HEK293 (cell line): ENCODE results near the gene FOSB.

Experiments used
- CTCF ChIA-PET: fragments of 350-600 bp; formaldehyde crosslinking; extraction: SDS; loops from one replicate; lab custom pipeline; 2021; ENCODE audit warnings: antibody characterized with exemption; lab: Yijun Ruan, JAX
- POLR2A ChIA-PET: fragments of 300-600 bp; formaldehyde crosslinking; extraction: SDS; loops from one replicate; lab custom pipeline; 2020; ENCODE audit warnings: antibody characterized with exemption, inconsistent platforms; lab: Yijun Ruan, JAX
- H3K27ac ChIP-seq: fragments of 200-500 bp; sonication (Bioruptor generic); 2 replicates; pipeline ENCODE4 v1.5.1; 2014; ENCODE audit warnings: low read depth, low read length, control low read depth, inconsistent platforms; ENCODE audit errors: extremely low read depth
- H3K36me3 ChIP-seq, 2 experiments: fragments of 200-500 bp in 1 of 2; sonication (Bioruptor generic) in 1 of 2; 1 replicate in 1 of 2; 2 replicates in 1 of 2; pipeline ENCODE4 v1.5.1; 2014 to 2017; ENCODE audit warnings: inconsistent platforms in 2 of 2, low read length in 2 of 2; ENCODE audit not compliant: control insufficient read depth in 2 of 2, insufficient read depth in 1 of 2
- H3K4me1 ChIP-seq: fragments of 200-500 bp; sonication (Bioruptor generic); 2 replicates; pipeline ENCODE4 v1.5.1; 2014; ENCODE audit warnings: mild to moderate bottlenecking, low read length, inconsistent platforms; ENCODE audit not compliant: control insufficient read depth, insufficient read depth
- H3K4me3 ChIP-seq: 2 replicates; pipeline ENCODE4 v1.5.1; 2011; ENCODE audit warnings: low read depth, mild to moderate bottlenecking, control low read depth, low read length, moderate library complexity
- H3K9me3 ChIP-seq: fragments of 200-500 bp; sonication (Bioruptor generic); 2 replicates; pipeline ENCODE4 v1.5.1; 2014; ENCODE audit warnings: low read depth, low read length, inconsistent platforms; ENCODE audit not compliant: control insufficient read depth, insufficient read depth
- MZF1 ChIP-seq: fragments of 450-650 bp; formaldehyde crosslinking; IDR thresholded peaks from 2 replicates; pipeline ENCODE4 v1.5.1; 2017; ENCODE audit warnings: missing biosample characterization, missing genetic modification characterization, borderline replicate concordance
- PRDM1 ChIP-seq: fragments of 450-650 bp; formaldehyde crosslinking; IDR thresholded peaks from 2 replicates; pipeline ENCODE4; 2016; ENCODE audit warnings: missing biosample characterization, missing genetic modification characterization
- PRDM10 ChIP-seq: fragments of 450-650 bp; formaldehyde crosslinking; IDR thresholded peaks from 2 replicates; pipeline ENCODE4 v1.5.1; 2016; ENCODE audit warnings: missing biosample characterization, missing genetic modification characterization
- PRDM6 ChIP-seq: fragments of 450-650 bp; formaldehyde crosslinking; IDR thresholded peaks from 2 replicates; pipeline ENCODE4 v1.5.1; 2017; ENCODE audit warnings: missing biosample characterization, missing genetic modification characterization
- SETDB1 ChIP-seq: IDR thresholded peaks from one replicate; pipeline ENCODE4 v1.6.1; 2017; ENCODE audit warnings: mild to moderate bottlenecking, low read length, moderate library complexity, mixed read lengths; ENCODE audit not compliant: insufficient read length
- ZBTB1 ChIP-seq: fragments of 450-650 bp; formaldehyde crosslinking; IDR thresholded peaks from 2 replicates; pipeline ENCODE4 v1.5.1; 2016; ENCODE audit warnings: missing biosample characterization, missing genetic modification characterization
- ZBTB17 ChIP-seq: fragments of 450-650 bp; formaldehyde crosslinking; IDR thresholded peaks from 2 replicates; pipeline ENCODE4 v1.5.1; 2016; ENCODE audit warnings: missing biosample characterization, missing genetic modification characterization
- ZNF174 ChIP-seq: fragments of 450-650 bp; formaldehyde crosslinking; IDR thresholded peaks from 2 replicates; pipeline ENCODE4 v1.5.0; 2017; ENCODE audit warnings: missing biosample characterization, mild to moderate bottlenecking, missing genetic modification characterization
- ZNF274 ChIP-seq, 2 experiments: fragments of 200-500 bp in 1 of 2; fragments of 450-650 bp in 1 of 2; sonication (Bioruptor generic) in 1 of 2; formaldehyde crosslinking in 1 of 2; IDR thresholded peaks; 2 replicates each; pipeline versions ENCODE4 v1.5.1 to v1.6.1; 2014 to 2016; ENCODE audit warnings: borderline replicate concordance in 1 of 2, inconsistent platforms in 1 of 2, low read length in 1 of 2, missing biosample characterization in 1 of 2, missing genetic modification characterization in 1 of 2
- ZNF292 ChIP-seq: fragments of 450-650 bp; formaldehyde crosslinking; IDR thresholded peaks from 2 replicates; pipeline ENCODE4 v1.5.1; 2016; ENCODE audit warnings: low read depth, missing biosample characterization, missing genetic modification characterization, borderline replicate concordance
- ZNF398 ChIP-seq: fragments of 450-650 bp; formaldehyde crosslinking; IDR thresholded peaks from 2 replicates; pipeline ENCODE4 v1.5.1; 2017; ENCODE audit warnings: missing biosample characterization, missing genetic modification characterization
- ZNF529 ChIP-seq: fragments of 450-650 bp; formaldehyde crosslinking; IDR thresholded peaks from 2 replicates; pipeline ENCODE4 v1.5.1; 2017; ENCODE audit warnings: missing genetic modification characterization, missing biosample characterization; ENCODE audit not compliant: insufficient replicate concordance
- ZNF530 ChIP-seq: fragments of 450-650 bp; formaldehyde crosslinking; IDR thresholded peaks from 2 replicates; pipeline ENCODE4 v1.5.1; 2016; ENCODE audit warnings: low read depth, missing biosample characterization, missing genetic modification characterization
- ZNF580 ChIP-seq: fragments of 450-650 bp; formaldehyde crosslinking; IDR thresholded peaks from 2 replicates; pipeline ENCODE4 v1.5.1; 2016; ENCODE audit warnings: missing biosample characterization, missing genetic modification characterization
- ZNF610 ChIP-seq: fragments of 450-650 bp; formaldehyde crosslinking; IDR thresholded peaks from 2 replicates; pipeline ENCODE4 v1.5.1; 2016; ENCODE audit warnings: missing biosample characterization, missing genetic modification characterization, borderline replicate concordance
- ZNF654 ChIP-seq: fragments of 450-650 bp; formaldehyde crosslinking; IDR thresholded peaks from 2 replicates; pipeline ENCODE4 v1.5.1; 2016; ENCODE audit warnings: low read depth, missing biosample characterization, missing genetic modification characterization
- ZNF664 ChIP-seq: fragments of 450-650 bp; formaldehyde crosslinking; IDR thresholded peaks from 2 replicates; pipeline ENCODE4 v1.5.1; 2016; ENCODE audit warnings: missing biosample characterization, missing genetic modification characterization
- ZNF677 ChIP-seq: fragments of 450-650 bp; IDR thresholded peaks from 2 replicates; pipeline ENCODE4 v1.5.0; 2018; ENCODE audit warnings: missing biosample characterization, mild to moderate bottlenecking, missing genetic modification characterization, moderate library complexity
- ZNF692 ChIP-seq: fragments of 450-650 bp; formaldehyde crosslinking; IDR thresholded peaks from 2 replicates; pipeline ENCODE4 v1.5.1; 2016; ENCODE audit warnings: missing biosample characterization, missing genetic modification characterization
- ZNF704 ChIP-seq: fragments of 450-650 bp; formaldehyde crosslinking; IDR thresholded peaks from 2 replicates; pipeline ENCODE4 v1.5.1; 2016; ENCODE audit warnings: missing biosample characterization, missing genetic modification characterization
- ZNF768 ChIP-seq: fragments of 450-650 bp; formaldehyde crosslinking; IDR thresholded peaks from 2 replicates; pipeline ENCODE4 v1.5.1; 2018; ENCODE audit warnings: missing biosample characterization, mild to moderate bottlenecking, missing genetic modification characterization
- ZNF785 ChIP-seq: fragments of 450-650 bp; formaldehyde crosslinking; IDR thresholded peaks from 2 replicates; pipeline ENCODE4 v1.5.1; 2016; ENCODE audit warnings: missing biosample characterization, missing genetic modification characterization
- ZNF792 ChIP-seq: fragments of 450-650 bp; formaldehyde crosslinking; IDR thresholded peaks from 2 replicates; pipeline ENCODE4 v1.5.1; 2016; ENCODE audit warnings: missing biosample characterization, missing genetic modification characterization
- ZSCAN30 ChIP-seq: fragments of 450-650 bp; IDR thresholded peaks from 2 replicates; pipeline ENCODE4 v1.5.1; 2018; ENCODE audit warnings: missing biosample characterization, mild to moderate bottlenecking, missing genetic modification characterization, moderate library complexity

Gene FOSB

GRCh38 chr19:45446295-45446694 is 21.5 kb upstream of the FOSB start (continued):
- TF ChIP-seq ZNF292 (tag by site-specific recombination) (no peak), PRDM1 (tag by site-specific recombination) (no peak), ZNF654 (tag by site-specific recombination) (peak; percentile 42), MZF1 (peak; percentile 92; the same call in 1 of the 2 replicates), ZNF677 (tag by site-specific recombination) (no peak), ZNF768 (tag by site-specific recombination) (no peak), ZNF580 (tag by site-specific recombination) (peak; percentile 92), ZNF274 (IDR thresholded peaks at IDR 0.05; ENCODE audit: low read length) (no peak), ZNF274 (tag by site-specific recombination; IDR thresholded peaks at IDR 0.05; ENCODE audit: borderline replicate concordance) (no peak), ZNF792 (tag by site-specific recombination) (no peak), SETDB1 (no peak), ZSCAN30 (peak; percentile 60; the same call in 1 of the 2 replicates), ZNF174 (tag by site-specific recombination) (no peak), ZNF785 (tag by site-specific recombination) (no peak), ZNF529 (no peak), ZNF692 (tag by site-specific recombination) (no peak)

- Histone ChIP-seq H3K4me1 (0 out of 2 replicates have a peak, but pooled peaks cover 8% of the 10 kb centered on the region), H3K4me3 (no peak overlapping the region), H3K9me3 (no peaks in the 10 kb centered on the region), H3K36me3 (no peaks in the 10 kb centered on the region), H3K27ac (no peak overlapping the region)
- ChIA-PET CTCF (interaction anchor here (0.6 to 4.2 kb wide), 9 partner anchors 10 to 38 kb away, joined by 3 to 38 read pairs (median 5); no protein-coding TSS in a partner anchor), POLR2A (no interaction called here)
- TF ChIP-seq ZBTB17 (0 out of 2 replicates have a peak, but pooled peaks have one; percentile 23), ZNF704 (tag by site-specific recombination) (no peak), ZBTB1 (no peak), ZNF610 (tag by site-specific recombination) (no peak), ZNF530 (no peak), ZNF398 (no peak), ZNF664 (no peak), PRDM6 (tag by site-specific recombination) (no peak), PRDM10 (tag by site-specific recombination) (0 out of 2 replicates have a peak, but pooled peaks have one; percentile 9)
These were observed 20.9 kb upstream of the FOSB start for GRCh38 chr19:45446944-45447343.
